NCI-H2196 treated with DMSO at 0.1 percent for 48 hours (cell line): Measurements from ENCODE around the gene FAM76B.

Experiments
- DNase-seq: peaks from one replicate; lab custom pipeline; 2025; ENCODE audit not compliant: unreplicated experiment; lab: John Stamatoyannopoulos, UW

Gene FAM76B

DNA sequence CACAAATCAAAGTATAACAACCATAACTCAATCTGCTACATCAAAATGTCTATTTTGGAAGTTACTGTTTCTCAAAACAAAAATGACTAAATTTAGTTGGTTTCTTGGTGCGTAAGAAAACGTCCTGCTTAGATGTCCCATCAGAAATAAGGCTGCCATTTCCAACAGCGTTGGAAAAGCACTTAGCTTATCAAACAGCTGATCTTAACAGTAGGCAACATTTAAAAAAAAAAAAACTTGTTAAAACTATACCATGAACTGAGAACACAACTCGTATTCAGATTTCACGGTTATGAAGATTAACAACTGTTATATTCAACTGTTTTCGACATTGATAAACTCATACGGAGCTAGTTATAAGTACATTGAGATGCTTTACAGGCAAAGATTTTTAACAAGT is 3.1 kb upstream of the FAM76B start:
- DNase-seq, result no peak

GRCh38 chr11:95792200-95792599 is 2.6 kb upstream of the FAM76B start:
- no peak for DNase-seq

- no peak for DNase-seq
Observed at GRCh38 chr11:95791709-95792033, 2.1 kb upstream of the FAM76B start.

DNA sequence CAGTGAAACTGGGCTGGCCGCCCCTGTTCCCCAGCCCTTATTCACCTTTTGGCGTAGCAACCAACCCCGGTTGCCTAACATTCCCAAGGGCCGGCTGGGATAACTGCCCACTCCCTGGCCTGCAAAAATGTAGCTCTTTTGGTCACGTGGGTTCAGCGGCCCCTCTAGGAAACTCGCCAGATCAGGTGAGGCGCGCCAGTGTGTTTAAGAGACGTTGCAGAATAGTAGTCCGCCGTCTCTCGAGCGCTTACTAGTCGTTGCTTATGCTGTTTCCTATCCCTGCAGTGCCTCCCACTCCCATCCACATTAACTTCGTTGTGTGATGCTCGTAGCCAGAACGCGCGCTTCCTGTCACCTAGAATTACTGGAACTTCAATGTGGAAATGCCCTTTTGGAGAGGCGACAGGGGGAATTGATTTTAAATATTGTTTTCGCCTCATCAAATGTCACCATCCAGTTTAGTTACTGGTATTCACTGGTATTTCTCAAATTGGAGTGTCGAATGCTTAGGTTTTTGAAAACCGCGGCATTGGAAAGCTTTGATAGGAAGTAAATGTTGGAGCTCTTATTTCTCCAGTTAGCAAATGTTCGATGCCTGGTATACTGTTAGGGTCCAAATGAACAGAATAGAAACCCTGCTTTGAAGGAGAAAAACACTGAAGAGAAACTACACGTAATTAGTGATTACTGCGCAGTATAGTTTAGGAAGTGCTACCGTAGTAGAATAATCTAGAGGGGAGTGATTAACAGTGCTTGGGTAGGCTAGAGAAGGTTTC is 1.5 kb upstream of the FAM76B start:
- peak; percentile 45 for DNase-seq

DNA sequence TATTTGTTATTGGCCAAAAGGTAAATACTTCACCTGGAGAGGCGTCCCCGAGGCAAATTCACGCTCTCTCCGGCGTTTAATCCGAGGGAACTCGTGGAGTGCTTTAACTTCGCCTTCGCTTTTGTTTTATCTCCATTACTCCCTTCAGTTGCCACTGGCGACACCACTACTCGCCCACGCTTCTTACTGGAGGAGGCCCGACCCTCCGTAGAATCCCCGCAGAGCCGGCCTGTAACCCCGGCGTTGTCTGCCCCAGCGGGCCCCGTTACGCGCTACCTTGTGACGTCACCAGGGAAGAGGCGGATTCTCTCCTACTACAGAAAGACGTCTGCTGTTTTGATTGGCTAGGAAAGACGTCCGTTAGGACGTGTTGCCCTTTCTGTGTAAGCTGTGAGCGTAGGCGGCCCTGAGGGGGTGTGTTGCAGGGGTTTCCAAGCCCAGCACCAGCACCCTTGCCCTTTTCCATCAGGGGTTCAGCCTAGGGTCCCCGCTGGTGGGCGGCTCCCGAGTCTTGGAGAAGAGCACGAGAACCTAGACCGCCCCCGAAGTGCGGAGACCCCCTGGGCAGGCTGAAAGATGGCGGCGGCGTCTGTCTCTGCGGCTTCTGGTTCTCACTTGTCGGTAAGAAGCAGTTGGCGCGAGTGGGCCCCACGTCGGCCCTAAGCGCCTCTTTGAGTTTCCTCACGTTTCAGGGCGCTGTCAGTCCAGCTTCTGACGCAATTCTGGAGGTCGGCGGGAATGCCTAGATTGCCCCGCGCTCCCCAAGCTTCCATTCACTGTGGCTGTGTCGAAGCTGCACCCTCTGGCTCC is 746 bp upstream of the FAM76B start, which contains the start of gene CEP57:
TSS of gene CEP57 (plus strand) at position 376 of the 810 bp plus-strand sequence. CDS start at position 577, 201 bp downstream.
- DNase-seq, result peak; percentile 92

GRCh38 chr11:95788921-95789505 is 569 bp downstream of the FAM76B start:
- peak; percentile 1 for DNase-seq

- no peak for DNase-seq
Observed at GRCh38 chr11:95780544-95780943, 9.0 kb downstream of the FAM76B start.

GRCh38 chr11:95778699-95779098 is 10.9 kb downstream of the FAM76B start:
- no peak for DNase-seq

- DNase-seq, result no peak
Observed at GRCh38 chr11:95776859-95777258, 12.7 kb downstream of the FAM76B start.

DNA sequence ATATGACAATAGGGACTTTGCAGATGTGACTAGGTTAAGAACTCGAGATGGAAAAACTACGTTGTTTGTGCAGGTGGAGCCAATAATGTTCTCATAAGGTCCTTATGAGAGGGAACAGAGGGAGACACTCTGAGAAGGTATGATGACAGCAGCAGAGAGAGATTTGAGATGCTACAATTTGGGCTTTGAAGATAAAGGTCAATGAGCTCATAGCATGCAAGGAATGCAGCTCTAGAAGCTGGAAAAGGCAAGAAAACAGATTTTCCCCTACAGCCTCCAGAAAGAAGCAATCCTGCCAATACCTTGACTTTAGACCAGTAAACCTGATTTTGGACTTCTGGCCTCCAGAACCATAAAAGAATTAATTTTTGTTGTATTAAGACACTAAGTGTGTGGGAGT is 21.1 kb downstream of the FAM76B start:
- DNase-seq, result no peak

DNA sequence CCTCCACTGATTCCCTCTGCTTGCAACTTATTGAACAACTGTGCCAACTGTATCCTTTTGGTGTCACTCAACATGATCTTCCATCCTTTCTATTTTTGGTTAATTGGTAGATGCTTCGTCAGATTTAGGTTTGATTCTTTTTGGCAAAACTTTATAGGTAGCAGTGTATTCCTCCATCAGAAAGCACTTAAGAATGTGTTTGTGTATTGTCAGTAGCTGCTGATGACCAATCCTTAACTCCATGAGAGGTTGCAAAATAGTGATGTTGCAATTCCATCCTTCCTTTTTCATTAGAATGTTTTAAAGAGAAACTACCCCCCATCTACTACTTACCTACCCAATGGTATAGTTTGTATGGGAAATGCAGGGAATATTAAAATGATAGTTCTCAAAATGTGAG is 22.1 kb downstream of the FAM76B start:
- no peak for DNase-seq

DNA sequence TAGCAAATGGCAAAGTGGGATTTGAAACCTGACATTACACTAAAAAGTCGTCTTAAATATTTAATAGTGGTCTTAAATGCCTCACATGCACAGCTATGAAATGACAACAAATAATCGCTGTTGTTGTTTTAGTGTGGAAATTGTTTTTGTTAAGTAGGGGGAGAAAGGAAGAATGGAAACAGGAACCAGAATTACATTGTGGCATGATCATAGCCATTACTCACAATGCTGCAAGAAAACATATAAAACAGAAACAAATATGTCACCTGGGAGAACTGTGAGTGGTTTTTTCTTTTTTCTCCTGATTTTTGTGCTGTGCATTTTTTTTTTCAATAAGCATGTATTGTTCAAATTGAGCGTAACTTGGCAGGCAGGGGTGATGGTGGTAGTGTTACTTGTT is 22.9 kb downstream of the FAM76B start:
- DNase-seq, result no peak

DNA sequence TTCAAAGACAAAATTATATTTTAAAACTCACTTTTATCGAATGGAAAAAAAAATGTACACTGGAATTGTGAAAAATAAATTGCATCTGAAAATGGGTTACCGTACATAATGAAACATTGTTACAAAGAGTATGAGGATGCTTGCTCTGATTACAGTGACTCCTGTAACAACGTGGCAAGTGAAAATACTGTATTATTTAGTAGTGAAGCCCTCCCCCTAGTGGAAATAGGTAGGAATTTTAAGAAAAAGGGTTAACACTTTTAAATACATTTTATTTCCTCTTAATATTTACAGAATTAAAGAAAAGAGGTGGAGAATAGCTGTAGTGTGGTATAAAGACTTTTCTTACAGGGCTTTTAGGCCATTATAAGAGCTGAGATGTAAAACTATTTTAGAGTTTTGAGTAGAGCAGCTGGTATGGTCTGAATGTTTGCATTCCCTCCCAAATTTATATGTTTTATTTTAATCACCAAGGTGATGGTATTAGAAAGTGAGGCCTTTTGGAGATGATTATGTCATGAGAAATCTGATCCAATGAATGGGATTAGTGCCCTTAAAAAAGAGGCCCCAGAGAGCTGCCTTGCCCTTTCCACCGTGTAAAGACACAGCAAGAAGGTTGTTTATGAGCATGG is 25.2 kb downstream of the FAM76B start:
- peak; percentile 16 for DNase-seq

- no peak for DNase-seq
Observed at GRCh38 chr11:95762534-95762933, 27.0 kb downstream of the FAM76B start.

DNA sequence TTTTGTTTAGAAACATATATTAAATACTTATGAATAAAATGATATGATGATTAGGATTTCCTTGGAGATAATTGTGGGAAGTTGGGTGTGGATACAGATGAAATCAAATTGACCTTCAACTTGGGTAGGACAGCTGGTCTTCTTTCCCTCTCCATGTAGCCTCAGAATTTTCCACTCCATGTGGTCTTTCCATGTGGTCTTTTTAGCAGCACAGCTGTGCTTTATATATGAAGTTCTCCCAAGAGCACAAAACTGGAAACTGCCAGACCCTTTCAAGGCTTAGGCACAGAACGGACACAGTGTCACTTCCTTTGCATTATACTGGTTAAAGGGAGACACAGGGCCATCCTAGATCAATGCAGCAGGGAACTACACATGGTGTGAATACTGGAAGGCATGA is 28.6 kb downstream of the FAM76B start:
- DNase-seq, result no peak

- DNase-seq, result no peak
Observed at GRCh38 chr11:95751515-95751914, 38.1 kb downstream of the FAM76B start.

GRCh38 chr11:95750101-95750500 is 39.5 kb downstream of the FAM76B start:
- no peak for DNase-seq

GRCh38 chr11:95739108-95739938 is 50.3 kb downstream of the FAM76B start:
- no peak for DNase-seq

DNA sequence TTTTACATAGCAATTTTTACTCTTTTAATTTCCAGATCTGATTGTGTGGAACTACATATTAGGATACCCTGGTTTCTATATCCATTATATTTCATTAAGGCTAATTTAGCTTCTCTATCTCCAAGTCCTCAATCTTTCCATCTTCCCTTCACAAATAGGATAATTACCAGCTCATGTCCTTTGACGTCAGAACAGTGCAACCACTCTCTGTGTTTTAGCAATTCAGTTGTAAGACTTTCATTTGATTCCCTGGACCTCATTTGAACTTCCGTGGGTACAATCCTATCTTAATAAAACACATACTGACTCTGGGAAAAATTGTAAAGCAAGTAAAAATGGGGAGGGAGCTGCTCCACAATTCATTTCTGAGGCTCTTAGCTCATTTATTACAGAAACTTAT is 52.8 kb downstream of the FAM76B start:
- DNase-seq, result no peak

GRCh38 chr11:95736355-95736754 is 53.2 kb downstream of the FAM76B start:
- no peak for DNase-seq
